Upper lobe of right lung (tissue), 1 donor: ENCODE results near the gene SCUBE1. TPM values are rescaled to one million over a fixed set of nuclear protein-coding genes. Genes with fewer than 3 reads are reported as not detected.
"Not testable (repeated sequence)": the region's sequence is repeated elsewhere in the genome, so short reads cannot be mapped to it uniquely, and the experiment has no call there.

Experiments used
- ATAC-seq: fragments of 200-7000 bp; cut with Tn5 transposase; one replicate; pipeline ENCODE4 v1.9.1; 2020; ENCODE audit warnings: mild to moderate bottlenecking, moderate library complexity
- DNase-seq: peaks from one replicate; pipeline ENCODE4 v3.0.0-alpha.2; 2020
- H3K27ac ChIP-seq: fragments of 200-600 bp; one replicate; pipeline ENCODE4 v1.8.0; 2022
- H3K27me3 ChIP-seq: fragments of 200-600 bp; one replicate; pipeline ENCODE4 v1.8.0; 2022; ENCODE audit warnings: mild to moderate bottlenecking
- H3K36me3 ChIP-seq: fragments of 200-600 bp; one replicate; pipeline ENCODE4 v1.8.0; 2022
- H3K4me1 ChIP-seq: fragments of 200-600 bp; one replicate; pipeline ENCODE4 v1.8.0; 2022
- H3K4me3 ChIP-seq: fragments of 200-600 bp; one replicate; pipeline ENCODE4 v1.8.0; 2022; ENCODE audit warnings: mild to moderate bottlenecking
- H3K9me3 ChIP-seq: fragments of 200-600 bp; one replicate; pipeline ENCODE4 v1.8.0; 2022
- CTCF ChIP-seq: fragments of 200-600 bp; IDR thresholded peaks from one replicate; pipeline ENCODE4 v1.8.0; 2022; ENCODE audit warnings: antibody characterized with exemption
- intact Hi-C: fragments of 100-400 bp; cut with DNase I; formaldehyde crosslinking; loops from one replicate; pipeline ENCODE4 v1.11.0; 2022
- total RNA-seq: library from RNA; stranded (reverse); fragmentation: NEBNext Ultra II Directional; extraction: Animal tissue kit (Norgen Biotek cat#: 25700); gene quantifications from one replicate; pipeline ENCODE4 v1.2.1, GENCODE V29; 2021
- donor health status: DM: no; HTN: yes; CAD: no; lungs with severe emphysema.

SCUBE1 gene
- total RNA-seq, 1 donor from 2014 or later = 36.0 TPM

- intact Hi-C loops = no loop called here
- no peaks in the 10 kb centered on the region for H3K36me3 ChIP-seq
- H3K4me1 ChIP-seq = no peaks in the 10 kb centered on the region
- TF ChIP-seq CTCF = no peak
- no peak overlapping the region for H3K27ac ChIP-seq
- DNase-seq (no peak), ATAC-seq (no peak)
- H3K27me3 ChIP-seq = no peaks in the 10 kb centered on the region
- H3K4me3 ChIP-seq = no peak overlapping the region
- no peaks in the 10 kb centered on the region for H3K9me3 ChIP-seq
Measured at GRCh38 chr22:43356881-43357280, 13.7 kb upstream of the SCUBE1 start.

GRCh38 chr22:43355688-43356087, 12.5 kb upstream of the SCUBE1 start:
- H3K36me3 ChIP-seq, H3K27ac ChIP-seq, H3K27me3 ChIP-seq, ATAC-seq, intact Hi-C loops, H3K9me3 ChIP-seq, H3K4me3 ChIP-seq, H3K4me1 ChIP-seq: not testable (repeated sequence)
- peak; percentile 11 for DNase-seq

GRCh38 chr22:43351966-43352345, 8.8 kb upstream of the SCUBE1 start:
- H3K36me3 ChIP-seq = no peaks in the 10 kb centered on the region
- H3K4me1 ChIP-seq = no peaks in the 10 kb centered on the region
- intact Hi-C loops = no loop called here
- DNase-seq (no peak), ATAC-seq (no peak)
- no peaks in the 10 kb centered on the region for H3K27me3 ChIP-seq
- H3K27ac ChIP-seq = no peak overlapping the region
- H3K4me3 ChIP-seq = no peak overlapping the region
- TF ChIP-seq CTCF = no peak
- H3K9me3 ChIP-seq = no peaks in the 10 kb centered on the region

DNA sequence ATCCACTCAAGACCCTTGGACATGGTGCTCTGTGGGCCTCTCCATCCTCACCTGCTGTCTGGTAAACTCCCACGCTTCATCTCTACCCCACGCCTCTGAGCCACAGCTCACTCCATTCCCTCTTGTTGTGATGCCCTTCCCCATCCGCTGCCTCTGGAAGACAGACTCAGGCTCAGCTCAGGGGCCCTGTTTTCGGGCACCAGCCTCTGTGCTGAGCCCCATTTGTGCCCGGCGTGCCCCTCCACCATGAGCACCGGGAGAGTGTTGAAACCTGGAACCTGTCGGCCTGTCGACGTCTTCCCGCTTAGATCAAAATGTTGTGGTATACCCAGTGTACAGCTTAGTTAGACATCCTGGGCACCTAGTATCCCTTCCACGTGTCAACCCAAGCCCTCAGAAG, 6.5 kb upstream of the SCUBE1 start:
- no peak for DNase-seq
- Histone ChIP-seq H3K27ac (no peak overlapping the region), H3K4me1 (no peaks in the 10 kb centered on the region), H3K36me3 (no peaks in the 10 kb centered on the region), H3K4me3 (no peak overlapping the region), H3K27me3 (no peaks in the 10 kb centered on the region), H3K9me3 (no peaks in the 10 kb centered on the region)
- no peak for ATAC-seq
- intact Hi-C loops = no loop called here
- no peak for TF ChIP-seq CTCF

- Histone ChIP-seq H3K4me3 (no peak overlapping the region), H3K27ac (no peak overlapping the region), H3K27me3 (peaks cover 16% of the 10 kb centered on the region), H3K9me3 (no peaks in the 10 kb centered on the region), H3K36me3 (no peaks in the 10 kb centered on the region), H3K4me1 (no peaks in the 10 kb centered on the region)
- DNase-seq (peak; percentile 82), ATAC-seq (peak; percentile 67)
- intact Hi-C loops = no loop called here
- TF ChIP-seq CTCF = peak; percentile 72
Measured at GRCh38 chr22:43346521-43346929, 3.4 kb upstream of the SCUBE1 start.

DNA sequence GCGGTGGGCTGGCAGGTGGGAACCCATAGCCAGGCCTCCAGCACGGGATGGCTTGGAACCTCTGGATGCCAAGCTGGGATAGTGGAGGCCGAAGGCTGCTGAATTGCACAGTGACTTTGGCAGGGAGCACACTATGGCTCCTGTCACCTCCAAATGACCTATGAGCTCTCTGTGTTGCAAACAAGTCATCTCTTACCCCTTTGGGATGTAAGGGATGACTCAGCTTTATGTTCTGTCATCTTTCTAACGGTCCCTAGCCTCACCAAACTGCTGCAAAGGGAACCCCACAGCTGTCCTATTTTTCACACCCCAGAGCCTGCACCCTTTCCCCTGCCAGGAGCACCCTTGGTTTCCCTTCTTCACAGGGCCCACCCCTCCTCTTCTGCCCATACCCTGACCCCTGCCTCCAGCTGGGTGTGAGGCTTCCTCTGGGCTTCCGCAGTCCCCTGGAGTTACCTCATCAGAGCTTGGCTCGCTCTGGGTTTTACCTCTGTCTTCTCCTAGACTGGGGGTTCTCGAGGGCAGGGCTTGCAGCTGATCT, 2.7 kb upstream of the SCUBE1 start:
- Histone ChIP-seq H3K4me3 (no peak overlapping the region), H3K9me3 (no peaks in the 10 kb centered on the region), H3K36me3 (no peaks in the 10 kb centered on the region), H3K27me3 (peaks cover 18% of the 10 kb centered on the region), H3K4me1 (no peaks in the 10 kb centered on the region), H3K27ac (no peak overlapping the region)
- DNase-seq (peak; percentile 42), ATAC-seq (no peak)
- TF ChIP-seq CTCF = no peak
- intact Hi-C loops = no loop called here
